Gastroesophageal sphincter (tissue), 4 donors: ENCODE results near the gene FNDC3B. TPM values are rescaled to one million over a fixed set of nuclear protein-coding genes. Genes with fewer than 3 reads are reported as not detected.

Experiments
- ATAC-seq: fragments of 150-250 bp; one replicate; pipeline ENCODE4 v1.9.1; 2016; ENCODE audit warnings: mild to moderate bottlenecking, moderate library complexity
- H3K27ac ChIP-seq, 4 donors: fragments of 200-600 bp; sonication (generic) in 3 of 4; 1 replicate in 3 of 4; 2 replicates in 1 of 4; pipeline ENCODE4 v1.5.1; 2016 to 2019
- H3K27me3 ChIP-seq: fragments of 200-600 bp; sonication (generic); one replicate; pipeline ENCODE4 v1.5.1; 2019
- H3K36me3 ChIP-seq, 2 donors: fragments of 200-600 bp; sonication (generic); one replicate each; pipeline ENCODE4 v1.5.1; 2019; ENCODE audit warnings: control low read depth in 1 of 2
- H3K4me1 ChIP-seq, 3 donors: fragments of 200-600 bp; sonication (generic); 1 replicate in 2 of 3; 2 replicates in 1 of 3; pipeline ENCODE4 v1.5.1; 2016 to 2019; ENCODE audit warnings: control low read depth in 2 of 3
- H3K4me3 ChIP-seq, 2 donors: fragments of 200-600 bp; sonication (generic); one replicate each; pipeline ENCODE4 v1.5.1; 2019; ENCODE audit warnings: mild to moderate bottlenecking in 1 of 2, moderate library complexity in 1 of 2
- H3K9me3 ChIP-seq, 3 donors: fragments of 200-600 bp; sonication (generic); one replicate each; pipeline ENCODE4 v1.5.1; 2017 to 2019; ENCODE audit warnings: control low read depth in 2 of 3
- CTCF ChIP-seq, 4 experiments: fragments of 200-600 bp in 2 of 4; fragments of 450-650 bp in 2 of 4; sonication (generic) in 1 of 4; IDR thresholded peaks; one replicate each; pipeline ENCODE4 v1.5.1; 2017 to 2019; ENCODE audit warnings: antibody characterized with exemption in 4 of 4, mild to moderate bottlenecking in 2 of 4, moderate library complexity in 2 of 4
- EP300 ChIP-seq: sonication (generic); formaldehyde crosslinking; IDR thresholded peaks from one replicate; pipeline ENCODE4 v1.6.1; 2017; ENCODE audit warnings: antibody characterized with exemption, mild to moderate bottlenecking
- POLR2A ChIP-seq, 2 donors: fragments of 450-650 bp; IDR thresholded peaks; one replicate each; pipeline ENCODE4 v1.6.1; 2017; ENCODE audit warnings: antibody characterized with exemption in 2 of 2, mild to moderate bottlenecking in 2 of 2, moderate library complexity in 1 of 2
- POLR2AphosphoS5 ChIP-seq: sonication (generic); formaldehyde crosslinking; IDR thresholded peaks from one replicate; pipeline ENCODE4 v1.6.1; 2017; ENCODE audit warnings: antibody characterized with exemption
- WGBS, 2 donors: methylation state at CpG; one replicate each; pipeline ENCODE4 v1.1.5; 2018; ENCODE audit warnings: low coverage in 1 of 2; 5-methylcytosine and 5-hydroxymethylcytosine counted together
- total RNA-seq, 4 donors: library from RNA; depleted of rRNA; stranded (reverse); fragments of >200 nt; gene quantifications; one replicate each; pipeline ENCODE4 v1.1.0, GENCODE V29; 2016

The FNDC3B gene
- total RNA-seq, 4 donors from 2014 or later = 53.1 to 97.2 (median 70.8) TPM

GRCh38 chr3:172311217-172311616, 271.8 kb downstream of the FNDC3B start:
- TF ChIP-seq EP300 (no peak), POLR2A (IDR thresholded peaks at IDR 0.05) (no peak), POLR2AphosphoS5 (no peak), CTCF (IDR thresholded peaks at IDR 0.05) (no peak)
- H3K27me3 ChIP-seq = no peaks in the 10 kb centered on the region
- H3K9me3 ChIP-seq = no peaks in the 10 kb centered on the region
- H3K4me3 ChIP-seq = no peak overlapping the region
- no peak for ATAC-seq
- H3K4me1 ChIP-seq = peaks cover 3 to 40% (median 6%) of the 10 kb centered on the region in 3 donors
- H3K36me3 ChIP-seq = peaks cover 0 to 74% of the 10 kb centered on the region in 2 donors
- 87 to 89% methylated on average over 1 of the region's 8 CpGs for WGBS, 2 donors
- peak overlapping the region in 1 of 4 donors; percentile 0 for H3K27ac ChIP-seq

- 46 to 69% methylated on average over 6 of the region's 6 CpGs for WGBS, 2 donors
- H3K27ac ChIP-seq = peak overlapping the region in 1 of 4 donors; percentile 0
- no peak for ATAC-seq
- peaks cover 0 to 73% of the 10 kb centered on the region in 2 donors for H3K36me3 ChIP-seq
- peaks cover 3 to 48% (median 10%) of the 10 kb centered on the region in 3 donors for H3K4me1 ChIP-seq
- no peak overlapping the region for H3K4me3 ChIP-seq
- no peaks in the 10 kb centered on the region for H3K9me3 ChIP-seq
- TF ChIP-seq POLR2A (IDR thresholded peaks at IDR 0.05) (no peak), POLR2AphosphoS5 (no peak), CTCF (IDR thresholded peaks at IDR 0.05) (no peak), EP300 (no peak)
- H3K27me3 ChIP-seq = no peaks in the 10 kb centered on the region
Measured at GRCh38 chr3:172312001-172312400, 272.6 kb downstream of the FNDC3B start.

- Histone ChIP-seq H3K27ac (no peak overlapping the region), H3K4me1 (peaks cover 6 to 55% (median 13%) of the 10 kb centered on the region in 3 donors), H3K4me3 (no peak overlapping the region), H3K27me3 (no peaks in the 10 kb centered on the region), H3K36me3 (peaks cover 0 to 66% of the 10 kb centered on the region in 2 donors), H3K9me3 (no peaks in the 10 kb centered on the region)
- TF ChIP-seq EP300 (no peak), POLR2A (IDR thresholded peaks at IDR 0.05) (no peak), CTCF (IDR thresholded peaks at IDR 0.05) (no peak), POLR2AphosphoS5 (no peak)
- ATAC-seq = no peak
- WGBS, 2 donors = 67 to 92% methylated on average over 4 to 5 of the region's 5 CpGs
Measured at GRCh38 chr3:172312711-172313110, 273.3 kb downstream of the FNDC3B start.

- peak overlapping the region in 1 of 4 donors; percentile 24 for H3K27ac ChIP-seq
- H3K27me3 ChIP-seq = no peaks in the 10 kb centered on the region
- no peak for ATAC-seq
- peaks cover 0 to 57% of the 10 kb centered on the region in 2 donors for H3K36me3 ChIP-seq
- H3K4me3 ChIP-seq = no peak overlapping the region
- TF ChIP-seq POLR2AphosphoS5 (no peak), EP300 (no peak), CTCF (IDR thresholded peaks at IDR 0.05) (no peak), POLR2A (IDR thresholded peaks at IDR 0.05) (no peak)
- no peaks in the 10 kb centered on the region for H3K9me3 ChIP-seq
- WGBS, 2 donors = 65 to 70% methylated on average over 2 to 3 of the region's 3 CpGs
- H3K4me1 ChIP-seq = peaks cover 16 to 64% (median 22%) of the 10 kb centered on the region in 3 donors
Measured at GRCh38 chr3:172313671-172314070, 274.3 kb downstream of the FNDC3B start.

GRCh38 chr3:172314591-172315160, 275.3 kb downstream of the FNDC3B start:
- WGBS, 2 donors = 61 to 88% methylated on average over 3 to 8 of the region's 8 CpGs

More at GRCh38 chr3:172314591-172315160, 275.3 kb downstream of the FNDC3B start:
- TF ChIP-seq POLR2A (IDR thresholded peaks at IDR 0.05) (no peak), EP300 (no peak), CTCF (IDR thresholded peaks at IDR 0.05) (no peak), POLR2AphosphoS5 (no peak)
- no peaks in the 10 kb centered on the region for H3K9me3 ChIP-seq
- no peak overlapping the region for H3K4me3 ChIP-seq
- peaks cover 23 to 74% (median 29%) of the 10 kb centered on the region in 3 donors for H3K4me1 ChIP-seq
- H3K36me3 ChIP-seq = peaks cover 0 to 46% of the 10 kb centered on the region in 2 donors
- H3K27ac ChIP-seq = peak overlapping the region in 2 of 4 donors; percentile 71 to 74
- H3K27me3 ChIP-seq = no peaks in the 10 kb centered on the region
- no peak for ATAC-seq
